Osteocyte (in vitro differentiated cells): ENCODE results near the gene FNBP1. TPM values are rescaled to one million over a fixed set of nuclear protein-coding genes. Genes with fewer than 3 reads are reported as not detected.
A peak's percentile ranks its signal among the peaks of the same experiment; 100 is the strongest.

Experiments
- DNase-seq: peaks from one replicate; pipeline ENCODE4 v3.0.0; 2021; ENCODE audit warnings: mixed read lengths; ENCODE audit not compliant: unreplicated experiment; ENCODE audit errors: extremely low spot score
- H3K27ac Mint-ChIP-seq: one replicate; pipeline ENCODE4 v1.8.0; 2021; ENCODE audit warnings: mild to moderate bottlenecking, mixed read lengths; ENCODE audit not compliant: unreplicated experiment
- H3K27me3 Mint-ChIP-seq: one replicate; pipeline ENCODE4 v1.8.0; 2021; ENCODE audit warnings: mixed read lengths; ENCODE audit not compliant: unreplicated experiment
- H3K36me3 Mint-ChIP-seq: one replicate; pipeline ENCODE4 v1.8.0; 2021; ENCODE audit warnings: mixed read lengths; ENCODE audit not compliant: unreplicated experiment
- H3K4me1 Mint-ChIP-seq: one replicate; pipeline ENCODE4 v1.8.0; 2021; ENCODE audit warnings: mixed read lengths; ENCODE audit not compliant: unreplicated experiment
- H3K4me3 Mint-ChIP-seq: one replicate; pipeline ENCODE4 v1.8.0; 2021; ENCODE audit warnings: mild to moderate bottlenecking, moderate library complexity, mixed read lengths; ENCODE audit not compliant: unreplicated experiment
- H3K9me3 Mint-ChIP-seq: one replicate; pipeline ENCODE4 v1.8.0; 2021; ENCODE audit warnings: mixed read lengths; ENCODE audit not compliant: unreplicated experiment
- CTCF ChIP-seq: fragments of 200-600 bp; sonication (generic); IDR thresholded peaks from 2 replicates; pipeline ENCODE4 v1.5.0; 2021; ENCODE audit warnings: antibody characterized with exemption, mild to moderate bottlenecking, moderate library complexity
- total RNA-seq: library from RNA; stranded (reverse); gene quantifications from 2 replicates; pipeline ENCODE4 v1.2.1, GENCODE V29; 2021

The FNBP1 gene
- total RNA-seq, 1 donor from 2014 or later, result 62.2 TPM

- Mint-ChIP-seq H3K27ac (peak overlapping the region; percentile 59), H3K4me3 (no peak overlapping the region), H3K4me1 (peaks cover 41% of the 10 kb centered on the region), H3K27me3 (no peaks in the 10 kb centered on the region), H3K9me3 (no peaks in the 10 kb centered on the region), H3K36me3 (peaks cover 12% of the 10 kb centered on the region)
- no peak for TF ChIP-seq CTCF
- DNase-seq, result no peak
These were observed 156.5 kb downstream of the FNBP1 start for GRCh38 chr9:129886226-129887174.

GRCh38 chr9:129885670-129886106 lies 157.3 kb downstream of the FNBP1 start:
- H3K9me3 Mint-ChIP-seq, result no peaks in the 10 kb centered on the region
- H3K36me3 Mint-ChIP-seq, result peaks cover 15% of the 10 kb centered on the region
- peak overlapping the region; percentile 59 for H3K27ac Mint-ChIP-seq
- peaks cover 37% of the 10 kb centered on the region for H3K4me1 Mint-ChIP-seq
- no peaks in the 10 kb centered on the region for H3K27me3 Mint-ChIP-seq
- peak; percentile 94 for TF ChIP-seq CTCF
- peak; percentile 96 for DNase-seq
- H3K4me3 Mint-ChIP-seq, result peak overlapping the region; percentile 65

- Mint-ChIP-seq H3K4me3 (peak overlapping the region; percentile 65), H3K27ac (peak overlapping the region; percentile 59), H3K27me3 (no peaks in the 10 kb centered on the region), H3K9me3 (no peaks in the 10 kb centered on the region), H3K36me3 (peaks cover 20% of the 10 kb centered on the region), H3K4me1 (peaks cover 36% of the 10 kb centered on the region)
- DNase-seq, result no peak
- no peak for TF ChIP-seq CTCF
These were observed 157.8 kb downstream of the FNBP1 start for GRCh38 chr9:129885018-129885669.

GRCh38 chr9:129884220-129885017 lies 158.6 kb downstream of the FNBP1 start:
- no peak for DNase-seq
- Mint-ChIP-seq H3K4me1 (peaks cover 36% of the 10 kb centered on the region), H3K36me3 (peaks cover 17% of the 10 kb centered on the region), H3K4me3 (peak overlapping the region; percentile 45), H3K27ac (peak overlapping the region; percentile 79), H3K27me3 (no peaks in the 10 kb centered on the region), H3K9me3 (no peaks in the 10 kb centered on the region)
- no peak for TF ChIP-seq CTCF
